HG02759 (cell line): Measurements from ENCODE around the gene RPA4.
"Not testable (repeated sequence)": the region's sequence is repeated elsewhere in the genome, so short reads cannot be mapped to it uniquely, and the experiment has no call there.

ENCODE experiments used
- ATAC-seq: cut with Tn5 transposase; IDR thresholded peaks from one replicate; pipeline ENCODE4 v1.9.1; 2021; ENCODE audit warnings: mild to moderate bottlenecking, moderate library complexity; ENCODE audit not compliant: unreplicated experiment

The RPA4 gene

GRCh38 chrX:96883608-96884007, at the start of gene RPA4:
TSS of gene RPA4 (plus strand) at chrX:96883908. CDS start at chrX:96884311, 403 bp downstream.
- ATAC-seq: no peak

- no peak for ATAC-seq
These were observed 49.6 kb upstream of the RPA4 start for GRCh38 chrX:96834137-96834536.

GRCh38 chrX:96835660-96836289, 47.9 kb upstream of the RPA4 start:
- ATAC-seq: peak; percentile 85

- no peak for ATAC-seq
These were observed 45.9 kb upstream of the RPA4 start for GRCh38 chrX:96837808-96838207.

- no peak for ATAC-seq
These were observed 45.2 kb upstream of the RPA4 start for GRCh38 chrX:96838537-96838936.

GRCh38 chrX:96841325-96841724, 42.4 kb upstream of the RPA4 start:
- ATAC-seq: no peak

- not testable (repeated sequence) for ATAC-seq
These were observed 41.8 kb upstream of the RPA4 start for GRCh38 chrX:96841866-96842265.

GRCh38 chrX:96843566-96843965, 40.1 kb upstream of the RPA4 start:
- no peak for ATAC-seq

GRCh38 chrX:96846841-96847240, 36.9 kb upstream of the RPA4 start:
- no peak for ATAC-seq

- not testable (repeated sequence) for ATAC-seq
These were observed 24.3 kb upstream of the RPA4 start for GRCh38 chrX:96859422-96859821.

GRCh38 chrX:96861218-96861617, 22.5 kb upstream of the RPA4 start:
- ATAC-seq: peak; percentile 73

GRCh38 chrX:96861661-96862060, 22.0 kb upstream of the RPA4 start:
- peak; percentile 53 for ATAC-seq

- ATAC-seq: no peak
These were observed 319 bp downstream of the RPA4 start for GRCh38 chrX:96884027-96884426.

GRCh38 chrX:96889726-96890125, 6.0 kb downstream of the RPA4 start:
- no peak for ATAC-seq

GRCh38 chrX:96906741-96907140, 23.0 kb downstream of the RPA4 start:
- no peak for ATAC-seq

- ATAC-seq: no peak
These were observed 24.0 kb downstream of the RPA4 start for GRCh38 chrX:96907516-96908272.

- no peak for ATAC-seq
These were observed 25.6 kb downstream of the RPA4 start for GRCh38 chrX:96909291-96909690.

GRCh38 chrX:96918864-96919263, 35.2 kb downstream of the RPA4 start:
- no peak for ATAC-seq

GRCh38 chrX:96919672-96920071, 36.0 kb downstream of the RPA4 start:
- ATAC-seq: no peak

- ATAC-seq: no peak
These were observed 40.9 kb downstream of the RPA4 start for GRCh38 chrX:96924581-96924980.

GRCh38 chrX:96929036-96929435, 45.3 kb downstream of the RPA4 start:
- no peak for ATAC-seq
